GM19099 (cell line): ENCODE data around the gene PPARGC1A.

Experiments used
- POLR2A ChIP-seq: IDR thresholded peaks from 3 replicates; pipeline ENCODE4 v1.6.1; 2011; ENCODE audit warnings: low read depth; ENCODE audit not compliant: insufficient read length; ENCODE audit errors: extremely low read depth

PPARGC1A gene

DNA sequence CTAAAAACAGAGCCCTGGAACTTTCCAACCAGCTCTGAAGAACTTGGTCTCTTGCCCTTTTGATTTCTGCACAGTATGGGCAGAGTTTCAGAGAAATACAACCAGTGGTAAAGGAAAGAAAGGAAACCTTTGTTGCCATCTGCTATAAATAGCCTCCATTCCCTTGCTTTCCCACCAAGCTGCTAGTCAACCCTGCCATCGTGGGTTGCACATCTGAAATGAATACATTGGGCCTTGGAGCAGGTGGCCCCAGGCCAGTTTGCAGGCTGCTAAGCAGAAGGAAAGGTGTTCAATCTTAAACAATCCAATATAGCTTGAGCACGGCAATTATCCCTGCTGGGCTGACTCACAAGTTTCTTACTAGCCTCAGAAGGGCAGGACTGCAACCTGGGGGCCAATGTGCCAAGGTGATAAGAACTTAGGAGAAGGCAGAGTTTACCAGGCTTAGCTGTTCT, 142.5 kb downstream of the PPARGC1A start:
- no peak for TF ChIP-seq POLR2A

DNA sequence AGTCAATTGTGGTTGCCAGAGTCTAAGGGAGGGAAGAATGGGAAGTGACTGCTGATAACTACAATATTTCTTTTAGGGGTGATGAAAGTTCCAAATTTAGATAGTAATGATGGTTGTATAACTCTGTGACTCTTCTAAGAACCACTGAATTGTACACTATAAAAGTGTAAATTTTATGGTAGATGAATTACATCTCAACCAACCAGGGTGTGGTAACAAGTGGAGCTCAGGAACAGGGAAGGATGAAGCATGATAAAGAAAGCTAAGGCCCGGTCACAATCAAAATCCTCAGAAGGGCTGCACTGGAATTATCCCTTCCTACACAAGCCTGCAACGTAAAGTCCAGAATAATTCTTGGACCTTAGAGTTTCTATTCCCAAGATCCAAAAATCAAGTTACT, 143.2 kb downstream of the PPARGC1A start:
- no peak for TF ChIP-seq POLR2A

DNA sequence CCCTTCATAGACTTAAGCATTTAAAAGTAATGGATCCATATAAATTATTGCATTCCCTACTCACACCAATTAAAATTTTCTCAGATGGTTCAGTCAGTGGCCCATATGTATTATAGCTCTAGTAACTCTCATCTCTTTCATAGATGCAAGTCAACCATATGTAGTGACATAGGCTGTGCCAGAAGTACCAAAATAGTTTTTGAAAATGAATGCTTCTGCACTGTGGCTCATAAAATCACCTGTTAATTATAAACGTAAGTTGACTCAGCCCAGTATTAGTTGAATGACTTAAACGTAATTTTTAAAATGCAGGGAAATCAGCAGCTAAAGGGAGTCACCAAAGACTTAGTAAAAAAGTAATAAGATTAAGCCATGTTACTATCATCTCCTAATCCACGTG, 143.8 kb downstream of the PPARGC1A start:
- no peak for TF ChIP-seq POLR2A

DNA sequence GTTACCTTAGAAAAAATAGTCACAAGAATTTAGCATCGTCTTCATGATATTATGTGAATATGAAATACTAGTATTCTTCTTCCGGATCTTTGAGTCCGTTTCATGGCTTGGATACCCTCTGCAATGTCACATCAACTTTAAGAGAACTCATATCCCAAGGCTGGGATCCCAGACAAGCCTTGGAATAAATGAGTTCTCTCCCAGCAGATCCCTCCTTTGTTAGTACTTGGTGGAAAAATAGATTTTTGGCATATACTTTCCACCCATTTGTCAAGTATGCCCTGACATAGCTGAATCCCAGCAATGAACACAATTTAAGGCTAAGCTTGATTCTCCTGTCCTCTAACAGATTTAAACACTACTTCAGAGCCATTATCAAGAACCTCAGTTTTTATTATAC, 144.5 kb downstream of the PPARGC1A start:
- no peak for TF ChIP-seq POLR2A
